HG02623 (cell line): ENCODE data around the gene TAL2.
"Not testable (repeated sequence)": the region's sequence is repeated elsewhere in the genome, so short reads cannot be mapped to it uniquely, and the experiment has no call there.

Experiments used
- ATAC-seq: cut with Tn5 transposase; IDR thresholded peaks from one replicate; pipeline ENCODE4 v1.9.1; 2021; ENCODE audit warnings: moderate library complexity; ENCODE audit not compliant: unreplicated experiment

Gene TAL2

DNA sequence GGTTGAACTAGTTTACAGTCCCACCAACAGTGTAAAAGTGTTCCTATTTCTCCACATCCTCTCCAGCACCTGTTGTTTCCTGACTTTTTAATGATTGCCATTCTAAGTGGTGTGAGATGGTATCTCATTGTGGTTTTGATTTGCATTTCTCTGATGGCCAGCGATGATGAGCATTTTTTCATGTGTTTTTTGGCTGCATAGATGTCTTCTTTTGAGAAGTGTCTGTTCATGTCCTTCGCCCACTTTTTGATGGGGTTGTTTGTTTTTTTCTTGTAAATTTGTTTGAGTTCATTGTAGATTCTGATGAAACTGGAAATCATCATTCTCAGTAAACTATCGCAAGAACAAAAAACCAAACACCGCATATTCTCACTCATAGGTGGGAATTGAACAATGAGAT lies 41.4 kb downstream of the TAL2 start:
- ATAC-seq: not testable (repeated sequence)

- ATAC-seq: no peak
Observed at GRCh38 chr9:105706156-105706555, 43.9 kb downstream of the TAL2 start.

DNA sequence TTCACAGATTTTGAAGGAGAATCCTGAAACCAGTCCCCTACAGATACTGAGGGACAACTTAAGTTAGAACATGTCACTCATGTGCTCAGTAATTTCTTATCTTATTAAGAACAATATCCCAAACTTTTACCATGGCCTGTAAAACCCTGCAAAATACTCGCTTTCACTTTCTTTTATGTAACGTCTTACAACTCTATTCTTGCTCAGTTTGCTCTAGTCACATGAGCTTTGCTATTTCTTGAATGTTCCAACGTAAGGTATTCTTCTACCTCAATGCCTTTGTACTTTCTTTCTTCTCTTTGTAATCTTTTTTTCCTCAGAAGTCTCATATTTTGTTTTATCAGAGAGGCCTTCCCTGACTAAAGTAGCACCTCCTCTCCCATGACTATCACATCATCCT lies 46.1 kb downstream of the TAL2 start:
- ATAC-seq: peak; percentile 61

DNA sequence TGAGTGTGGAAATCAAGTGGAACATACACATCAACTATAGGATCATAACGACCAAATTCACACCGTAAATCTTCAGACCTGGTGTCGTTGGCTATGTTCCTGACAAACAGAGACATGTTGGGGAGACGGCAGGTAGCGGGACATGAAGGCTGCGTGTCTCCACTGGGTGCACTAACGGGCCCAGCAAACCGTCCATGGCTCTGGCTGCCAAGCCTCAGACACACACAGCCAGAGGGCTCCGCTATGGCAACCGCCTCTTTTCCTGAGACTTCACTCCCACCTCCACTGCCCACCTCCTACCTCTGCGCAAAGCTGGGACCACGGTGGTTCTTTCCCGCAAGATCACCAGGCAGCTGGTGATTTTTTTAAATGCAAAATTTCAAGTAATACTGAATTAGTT lies 48.4 kb downstream of the TAL2 start:
- no peak for ATAC-seq

GRCh38 chr9:105711867-105712266 lies 49.6 kb downstream of the TAL2 start:
- ATAC-seq: no peak

DNA sequence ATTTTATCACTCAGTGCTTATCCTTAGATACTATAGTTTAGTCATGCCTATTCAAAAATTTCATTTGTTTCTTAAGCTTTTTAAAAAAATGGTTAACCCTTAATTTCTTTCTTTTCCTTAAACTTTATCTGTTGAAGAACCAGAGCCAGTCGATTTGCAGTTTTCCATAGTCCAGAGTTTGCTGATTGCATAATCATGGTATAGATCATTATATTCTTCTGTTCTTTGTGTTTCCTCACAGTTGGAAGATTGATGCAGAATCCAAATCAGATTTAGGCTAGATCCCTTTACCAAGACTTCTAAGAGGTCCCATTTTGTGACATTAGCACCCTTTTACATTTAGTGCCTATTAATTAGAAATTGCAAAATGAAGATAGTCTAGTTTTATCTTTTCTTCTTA lies 50.0 kb downstream of the TAL2 start:
- ATAC-seq: no peak
